ENCODE measurements around the gene TM4SF4. TPM values are rescaled to one million over a fixed set of nuclear protein-coding genes. Genes with fewer than 3 reads are reported as not detected.

The TM4SF4 gene
- polyA plus RNA-seq, 1 donor = 1.9 TPM

DNA sequence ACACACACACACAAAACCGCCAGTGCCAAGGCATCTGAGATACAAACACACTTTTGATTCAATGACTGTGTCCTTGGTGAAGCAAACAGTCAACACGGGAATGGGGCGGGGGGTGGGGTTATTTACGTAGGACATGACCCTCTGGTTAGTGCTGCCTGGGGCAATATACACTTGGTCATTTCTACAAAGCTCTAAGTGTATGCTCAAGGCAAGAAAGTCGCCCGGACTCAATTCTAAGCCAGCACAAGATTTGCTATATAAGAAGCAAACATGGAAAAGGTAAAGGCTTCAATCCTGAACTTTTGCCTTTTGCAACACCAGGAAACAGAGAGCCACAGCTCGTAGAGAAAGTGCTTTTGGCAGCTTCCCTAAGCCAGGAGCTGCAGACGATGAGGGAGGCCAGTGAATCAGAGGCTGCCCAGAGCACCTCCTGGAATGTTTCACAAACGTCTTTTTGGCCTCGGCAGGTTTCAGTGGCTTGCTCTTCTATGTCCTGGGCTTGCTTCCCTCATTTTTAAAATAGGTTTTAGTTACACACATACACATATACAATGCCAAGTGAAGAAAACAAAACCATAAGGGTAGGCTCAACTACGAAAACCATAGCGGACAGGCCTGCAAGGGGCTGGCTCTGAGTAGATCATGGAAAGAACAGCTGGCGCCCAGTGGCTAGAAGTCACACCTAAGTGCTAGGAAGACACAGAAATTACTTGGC lies 73.6 kb downstream of the TM4SF4 start:
- DNase-seq = no peak

DNA sequence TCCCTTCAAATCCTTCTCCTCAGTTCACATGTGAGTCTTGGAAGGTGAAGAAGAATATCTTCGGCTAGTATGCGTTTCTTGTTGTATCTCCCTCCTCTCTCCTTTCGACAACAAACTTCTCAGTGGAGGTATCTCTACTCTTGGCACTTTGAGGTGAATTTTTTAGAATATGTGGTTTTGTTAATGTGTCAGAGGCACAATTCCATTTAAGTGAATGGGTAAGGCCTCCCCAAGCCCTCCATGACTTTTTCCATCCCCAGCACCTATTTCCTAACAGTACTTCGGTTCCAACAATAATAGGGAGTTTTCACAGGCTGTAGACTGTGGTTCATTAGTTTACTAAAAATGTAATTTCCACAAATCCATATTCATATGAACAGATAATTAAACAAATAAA lies 74.2 kb downstream of the TM4SF4 start:
- no peak for DNase-seq

DNA sequence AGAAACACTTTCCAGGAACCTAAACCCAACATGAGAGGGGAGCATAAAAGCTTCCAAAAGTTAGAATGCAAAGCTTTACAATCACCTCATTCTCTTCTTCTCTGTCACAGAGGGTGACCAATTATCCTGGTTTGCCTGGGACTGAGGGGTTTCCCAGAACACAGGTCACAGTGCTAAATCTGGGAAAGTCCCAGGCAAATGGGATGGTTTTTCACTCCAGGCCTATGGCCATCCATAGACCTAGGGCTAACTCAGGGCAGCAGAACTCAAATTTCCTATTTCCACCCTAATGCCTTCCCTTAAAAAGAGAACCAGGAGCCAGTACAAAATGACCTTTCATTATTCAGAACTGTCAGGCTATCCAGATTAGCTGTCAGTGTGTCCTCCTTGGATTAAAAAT lies 77.0 kb downstream of the TM4SF4 start:
- DNase-seq = no peak

DNA sequence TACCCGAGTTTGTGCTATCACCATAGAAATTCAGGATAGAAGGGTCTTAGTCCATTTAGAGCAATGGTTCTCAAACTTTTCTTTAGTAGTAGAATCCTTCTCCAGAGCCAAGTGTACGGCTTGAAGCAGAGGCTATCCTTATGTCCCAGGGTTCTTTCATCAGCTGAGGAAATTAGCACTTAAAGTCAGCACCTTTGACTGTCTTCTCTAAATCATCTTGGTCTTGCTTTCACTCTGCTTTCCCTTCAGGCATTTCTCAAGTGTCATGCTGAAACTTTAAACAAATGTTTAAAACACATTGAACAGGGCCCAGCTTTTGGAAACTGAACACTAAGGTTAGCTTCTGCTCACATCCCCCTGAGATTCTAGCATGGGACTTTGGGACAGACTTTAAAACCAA lies 78.2 kb downstream of the TM4SF4 start:
- DNase-seq = no peak

Other genes starting within 250 kb of the TM4SF4 start
- 29.8 TPM for gene TM4SF18, start 141.1 kb upstream of the TM4SF4 start, polyA plus RNA-seq (ENCODE audit: insufficient read length)
- gene TM4SF1, start 97.0 kb upstream of the TM4SF4 start, polyA plus RNA-seq (ENCODE audit: insufficient read length) = 55.5 TPM
- 102 TPM for gene WWTR1, start 183.3 kb downstream of the TM4SF4 start, polyA plus RNA-seq (ENCODE audit: insufficient read length)

Data from left kidney (tissue), 2 donors.